Activated CD8-positive, alpha-beta T cell treated with anti-CD3 and anti-CD28 coated beads for 36 hours (primary cell): ENCODE measurements around the gene TFIP11. TPM values are rescaled to one million over a fixed set of nuclear protein-coding genes. Genes with fewer than 3 reads are reported as not detected.

Experiments used
- ATAC-seq: fragments of 200-7000 bp; cut with Tn5 transposase; one replicate; pipeline ENCODE4 v1.10.0; 2021; ENCODE audit warnings: mild to moderate bottlenecking, moderate library complexity
- CTCF ChIA-PET: fragments of 350-600 bp; sonication (Branson Sonifier 250); formaldehyde crosslinking; loops from one replicate; lab custom pipeline; 2021; ENCODE audit warnings: antibody characterized with exemption; lab: Charles Lee
- POLR2A ChIA-PET: fragments of 350-600 bp; sonication (Branson Sonifier 250); formaldehyde crosslinking; loops from one replicate; lab custom pipeline; 2021; ENCODE audit warnings: antibody characterized with exemption; lab: Charles Lee
- DNase-seq: peaks from one replicate; pipeline ENCODE4 v3.0.0-alpha.2; 2020
- H3K27ac Mint-ChIP-seq: one replicate; pipeline ENCODE4 v1.8.0; 2021; ENCODE audit warnings: mild to moderate bottlenecking, mixed read lengths
- H3K27me3 Mint-ChIP-seq: one replicate; pipeline ENCODE4 v1.8.0; 2021; ENCODE audit warnings: mixed read lengths
- H3K36me3 Mint-ChIP-seq: one replicate; pipeline ENCODE4 v1.8.0; 2021; ENCODE audit warnings: low read depth, mixed read lengths
- H3K4me1 Mint-ChIP-seq: one replicate; pipeline ENCODE4 v1.8.0; 2021; ENCODE audit warnings: low read depth, mixed read lengths
- H3K4me3 Mint-ChIP-seq: one replicate; pipeline ENCODE4 v1.8.0; 2021; ENCODE audit warnings: mild to moderate bottlenecking, moderate library complexity, mixed read lengths
- H3K9me3 Mint-ChIP-seq: one replicate; pipeline ENCODE4 v1.8.0; 2021; ENCODE audit warnings: mixed read lengths
- CTCF ChIP-seq: fragments of 200-600 bp; IDR thresholded peaks from one replicate; pipeline ENCODE4 v1.8.0; 2022; ENCODE audit warnings: antibody characterized with exemption, mild to moderate bottlenecking
- intact Hi-C: fragments of 100-400 bp; cut with micrococcal nuclease; formaldehyde crosslinking; loops from one replicate; pipeline ENCODE4 v1.10.0; 2022
- total RNA-seq, 2 experiments: library from RNA; stranded (reverse); gene quantifications; one replicate each; pipeline ENCODE4 v1.2.3, GENCODE V29; 2021

Gene TFIP11
- total RNA-seq, 2 experiments from 2014 or later, result 37.4 to 37.8 TPM

GRCh38 chr22:26545385-26545784 lies 33.1 kb upstream of the TFIP11 start:
- CTCF ChIA-PET, result interaction anchor here (1.9 kb wide), 1 partner anchor 8 kb away, joined by 7 read pairs; no protein-coding TSS in a partner anchor
- Mint-ChIP-seq H3K4me1 (peaks cover 50% of the 10 kb centered on the region), H3K4me3 (no peak overlapping the region), H3K36me3 (peaks cover 41% of the 10 kb centered on the region), H3K27ac (no peak overlapping the region), H3K27me3 (no peaks in the 10 kb centered on the region), H3K9me3 (peaks cover 4% of the 10 kb centered on the region)
- ATAC-seq, result no peak
- POLR2A ChIA-PET, result no interaction called here
- intact Hi-C loops, result no loop called here
- no peak for DNase-seq
- no peak for TF ChIP-seq CTCF

GRCh38 chr22:26544489-26544888 lies 32.2 kb upstream of the TFIP11 start:
- ChIA-PET POLR2A (interaction anchor here (0.6 to 2.0 kb wide), 2 partner anchors 60 to 102 kb away, joined by 4 to 5 read pairs; partner anchors contain the start of genes HPS4 and SRRD), CTCF (no interaction called here)
- Mint-ChIP-seq H3K27me3 (no peaks in the 10 kb centered on the region), H3K9me3 (peaks cover 4% of the 10 kb centered on the region), H3K4me3 (no peak overlapping the region), H3K36me3 (peaks cover 43% of the 10 kb centered on the region), H3K4me1 (peaks cover 47% of the 10 kb centered on the region), H3K27ac (peak overlapping the region; percentile 48)
- DNase-seq, result no peak
- intact Hi-C loops, result no loop called here
- TF ChIP-seq CTCF, result no peak
- no peak for ATAC-seq

- no peak overlapping the region for H3K4me3 Mint-ChIP-seq
- H3K27ac Mint-ChIP-seq, result peak overlapping the region; percentile 47
- POLR2A ChIA-PET, result interaction anchor here (1.3 to 2.0 kb wide), 2 partner anchors 30 to 59 kb away, joined by 5 read pairs; partner anchors contain the start of genes HPS4, SRRD and TFIP11
- DNase-seq (peak; percentile 28), ATAC-seq (peak; percentile 50)
- CTCF ChIA-PET, result no interaction called here
- TF ChIP-seq CTCF, result no peak
- intact Hi-C loops, result no loop called here
- H3K27me3 Mint-ChIP-seq, result no peaks in the 10 kb centered on the region
- H3K36me3 Mint-ChIP-seq, result peaks cover 38% of the 10 kb centered on the region
- peaks cover 47% of the 10 kb centered on the region for H3K4me1 Mint-ChIP-seq
- H3K9me3 Mint-ChIP-seq, result peaks cover 4% of the 10 kb centered on the region
Observed at GRCh38 chr22:26542831-26543230, 30.6 kb upstream of the TFIP11 start.

- ChIA-PET CTCF (no interaction called here), POLR2A (interaction anchor here (1.3 kb wide), 2 partner anchors 10 to 25 kb away, joined by 3 read pairs; no protein-coding TSS in a partner anchor)
- DNase-seq (no peak), ATAC-seq (no peak)
- Mint-ChIP-seq H3K9me3 (no peaks in the 10 kb centered on the region), H3K36me3 (peaks cover 29% of the 10 kb centered on the region), H3K27me3 (no peaks in the 10 kb centered on the region), H3K4me3 (no peak overlapping the region), H3K27ac (no peak overlapping the region), H3K4me1 (peaks cover 44% of the 10 kb centered on the region)
- intact Hi-C loops, result no loop called here
- no peak for TF ChIP-seq CTCF
Observed at GRCh38 chr22:26541167-26541819, 29.0 kb upstream of the TFIP11 start.

GRCh38 chr22:26540119-26540518 lies 27.8 kb upstream of the TFIP11 start:
- no peaks in the 10 kb centered on the region for H3K9me3 Mint-ChIP-seq
- no peak overlapping the region for H3K4me3 Mint-ChIP-seq
- TF ChIP-seq CTCF, result no peak
- peaks cover 34% of the 10 kb centered on the region for H3K36me3 Mint-ChIP-seq
- intact Hi-C loops, result no loop called here
- peaks cover 48% of the 10 kb centered on the region for H3K4me1 Mint-ChIP-seq
- CTCF ChIA-PET, result no interaction called here
- DNase-seq (no peak), ATAC-seq (no peak)
- H3K27me3 Mint-ChIP-seq, result no peaks in the 10 kb centered on the region
- POLR2A ChIA-PET, result interaction anchor here (1.0 to 1.3 kb wide), 2 partner anchors 11 to 26 kb away, joined by 3 read pairs; no protein-coding TSS in a partner anchor
- H3K27ac Mint-ChIP-seq, result no peak overlapping the region
